Measurements from ENCODE around the gene B3GAT1.

B3GAT1 gene

DNA sequence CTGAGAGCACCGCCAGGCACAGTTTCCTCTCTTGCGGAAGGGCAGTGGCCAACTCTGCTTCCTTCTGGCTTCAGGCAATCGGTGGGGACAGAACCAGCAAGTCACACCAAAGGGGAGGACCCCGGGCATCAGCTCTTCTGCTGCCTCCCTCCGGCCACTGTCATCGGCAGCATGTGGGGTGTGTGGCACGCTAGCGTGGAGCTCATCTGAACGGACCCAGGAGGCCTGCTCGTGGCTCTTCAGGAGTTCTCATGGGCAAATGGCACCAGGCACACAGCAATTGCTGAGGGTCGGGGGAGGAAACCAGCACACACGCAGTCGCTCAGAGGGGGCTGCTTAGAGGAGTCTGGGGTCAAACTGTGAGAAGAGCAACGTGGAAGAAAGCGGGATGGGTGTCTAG is 26.9 kb downstream of the B3GAT1 start:
- ATAC-seq (ENCODE audit: low read depth) (no peak), DNase-seq (ENCODE audit: low spot score in 2 of 2) (no peak)
- H3K4me3 Mint-ChIP-seq, result no peak overlapping the region
- peaks cover 7% of the 10 kb centered on the region for H3K27me3 Mint-ChIP-seq
- no peaks in the 10 kb centered on the region for H3K36me3 Mint-ChIP-seq
- no peak overlapping the region for H3K27ac Mint-ChIP-seq
- no peaks in the 10 kb centered on the region for H3K4me1 Mint-ChIP-seq
- no peaks in the 10 kb centered on the region for H3K9me3 Mint-ChIP-seq

GRCh38 chr11:134384406-134384805 is 27.6 kb downstream of the B3GAT1 start:
- H3K4me3 Mint-ChIP-seq, result no peak overlapping the region
- H3K27ac Mint-ChIP-seq, result no peak overlapping the region
- H3K4me1 Mint-ChIP-seq, result no peaks in the 10 kb centered on the region
- no peaks in the 10 kb centered on the region for H3K36me3 Mint-ChIP-seq
- DNase-seq (ENCODE audit: low spot score in 2 of 2) (no peak), ATAC-seq (ENCODE audit: low read depth) (no peak)
- no peaks in the 10 kb centered on the region for H3K9me3 Mint-ChIP-seq
- peaks cover 7% of the 10 kb centered on the region for H3K27me3 Mint-ChIP-seq

DNA sequence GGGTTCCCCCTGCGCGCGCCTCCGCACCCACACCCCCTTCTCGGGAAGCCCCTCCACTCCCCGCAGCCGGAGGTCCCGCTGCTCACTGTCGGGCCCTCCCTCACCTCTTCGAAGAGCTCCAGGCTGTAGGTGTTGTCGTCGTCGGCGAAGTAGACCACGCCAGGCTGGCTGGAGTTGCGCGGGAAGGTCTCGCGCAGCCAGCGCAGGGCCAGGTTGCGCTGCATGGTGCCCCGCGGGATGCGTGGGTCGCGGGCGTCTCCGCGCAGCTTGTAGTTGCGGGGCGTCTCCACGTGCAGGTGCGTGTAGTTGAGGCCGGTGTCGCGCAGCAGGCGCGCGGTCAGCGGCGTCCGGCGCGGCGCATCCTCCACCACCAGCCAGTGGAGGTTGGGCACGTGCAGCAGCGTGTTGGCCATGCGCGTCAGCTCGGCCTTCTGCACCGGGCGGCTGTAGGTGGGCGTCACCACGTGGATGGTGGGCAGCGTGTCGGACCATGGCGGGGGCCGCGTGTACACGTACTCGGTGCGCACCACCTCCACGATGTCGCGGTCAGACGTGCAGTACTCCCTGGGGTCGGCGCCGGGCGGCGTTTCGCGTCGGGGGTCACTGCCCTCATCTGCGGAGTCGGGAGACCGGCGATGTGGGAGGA is 28.3 kb downstream of the B3GAT1 start:
- Mint-ChIP-seq H3K27me3 (peaks cover 7% of the 10 kb centered on the region), H3K9me3 (no peaks in the 10 kb centered on the region), H3K36me3 (no peaks in the 10 kb centered on the region), H3K4me3 (no peak overlapping the region), H3K27ac (no peak overlapping the region), H3K4me1 (no peaks in the 10 kb centered on the region)
- DNase-seq (ENCODE audit: low spot score in 2 of 2) (no peak), ATAC-seq (ENCODE audit: low read depth) (no peak)

- no peak for DNase-seq (ENCODE audit: low spot score in 2 of 2)
- peaks cover 12% of the 10 kb centered on the region for H3K27me3 Mint-ChIP-seq
- no peak for ATAC-seq (ENCODE audit: low read depth)
- no peak overlapping the region for H3K4me3 Mint-ChIP-seq
- H3K27ac Mint-ChIP-seq, result no peak overlapping the region
- H3K4me1 Mint-ChIP-seq, result no peaks in the 10 kb centered on the region
- no peaks in the 10 kb centered on the region for H3K36me3 Mint-ChIP-seq
- H3K9me3 Mint-ChIP-seq, result no peaks in the 10 kb centered on the region
Measured at GRCh38 chr11:134382830-134383229, 29.2 kb downstream of the B3GAT1 start.

DNA sequence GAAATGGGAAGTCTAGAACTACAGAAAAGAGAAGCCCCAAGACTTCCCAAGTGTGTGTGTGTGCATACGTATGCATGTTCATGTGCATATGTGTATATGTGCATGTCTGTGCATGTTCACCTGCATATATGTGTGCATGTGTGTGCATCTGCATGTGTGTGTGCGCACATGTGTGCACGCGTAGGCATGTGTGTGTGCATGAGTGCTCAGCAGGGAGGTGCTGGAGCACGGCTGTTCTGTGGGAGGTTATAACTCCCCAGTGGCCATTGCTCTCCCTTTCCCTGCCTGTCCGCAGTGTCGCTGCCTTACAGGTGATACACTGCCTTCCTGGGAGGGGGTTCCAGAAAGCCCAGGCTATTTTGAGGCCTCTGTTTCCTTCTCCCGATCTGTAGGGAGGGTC is 29.8 kb downstream of the B3GAT1 start:
- Mint-ChIP-seq H3K27me3 (peaks cover 14% of the 10 kb centered on the region), H3K27ac (no peak overlapping the region), H3K4me1 (no peaks in the 10 kb centered on the region), H3K9me3 (no peaks in the 10 kb centered on the region), H3K36me3 (no peaks in the 10 kb centered on the region), H3K4me3 (no peak overlapping the region)
- no peak for ATAC-seq (ENCODE audit: low read depth)
- DNase-seq (ENCODE audit: low spot score in 2 of 2), result no peak

DNA sequence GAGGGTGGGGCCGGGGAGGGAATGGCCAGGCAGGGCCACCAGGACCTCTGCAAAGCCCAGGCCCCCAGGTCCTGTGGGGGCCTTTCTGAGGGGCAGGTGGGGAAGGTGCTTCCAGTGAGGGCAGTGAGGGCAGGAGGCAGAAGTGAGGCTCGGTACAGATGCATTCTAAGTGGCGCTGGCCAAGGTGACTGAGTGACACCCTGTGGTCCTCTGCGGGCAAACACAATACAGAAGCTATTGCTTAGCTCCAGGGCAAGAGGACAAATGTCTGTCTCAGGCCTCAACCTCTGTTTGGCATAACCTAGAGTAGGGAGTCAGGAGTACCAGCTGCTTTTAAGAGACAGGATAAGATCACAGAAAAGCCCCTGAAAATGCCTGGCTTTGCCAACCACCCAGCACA is 31.3 kb downstream of the B3GAT1 start:
- H3K4me3 Mint-ChIP-seq, result no peak overlapping the region
- DNase-seq (ENCODE audit: low spot score in 2 of 2) (no peak), ATAC-seq (ENCODE audit: low read depth) (no peak)
- H3K27me3 Mint-ChIP-seq, result peaks cover 11% of the 10 kb centered on the region
- no peaks in the 10 kb centered on the region for H3K36me3 Mint-ChIP-seq
- no peak overlapping the region for H3K27ac Mint-ChIP-seq
- H3K9me3 Mint-ChIP-seq, result no peaks in the 10 kb centered on the region
- H3K4me1 Mint-ChIP-seq, result no peaks in the 10 kb centered on the region

GRCh38 chr11:134380229-134380628 is 31.8 kb downstream of the B3GAT1 start:
- H3K27ac Mint-ChIP-seq, result no peak overlapping the region
- no peaks in the 10 kb centered on the region for H3K4me1 Mint-ChIP-seq
- DNase-seq (ENCODE audit: low spot score in 2 of 2) (no peak), ATAC-seq (ENCODE audit: low read depth) (no peak)
- H3K27me3 Mint-ChIP-seq, result peaks cover 11% of the 10 kb centered on the region
- H3K4me3 Mint-ChIP-seq, result no peak overlapping the region
- no peaks in the 10 kb centered on the region for H3K36me3 Mint-ChIP-seq
- H3K9me3 Mint-ChIP-seq, result no peaks in the 10 kb centered on the region

- Mint-ChIP-seq H3K4me1 (no peaks in the 10 kb centered on the region), H3K9me3 (no peaks in the 10 kb centered on the region), H3K36me3 (no peaks in the 10 kb centered on the region), H3K27ac (no peak overlapping the region), H3K4me3 (no peak overlapping the region), H3K27me3 (peaks cover 11% of the 10 kb centered on the region)
- DNase-seq (ENCODE audit: low spot score in 2 of 2) (no peak), ATAC-seq (ENCODE audit: low read depth) (no peak)
Measured at GRCh38 chr11:134379241-134379640, 32.8 kb downstream of the B3GAT1 start.

DNA sequence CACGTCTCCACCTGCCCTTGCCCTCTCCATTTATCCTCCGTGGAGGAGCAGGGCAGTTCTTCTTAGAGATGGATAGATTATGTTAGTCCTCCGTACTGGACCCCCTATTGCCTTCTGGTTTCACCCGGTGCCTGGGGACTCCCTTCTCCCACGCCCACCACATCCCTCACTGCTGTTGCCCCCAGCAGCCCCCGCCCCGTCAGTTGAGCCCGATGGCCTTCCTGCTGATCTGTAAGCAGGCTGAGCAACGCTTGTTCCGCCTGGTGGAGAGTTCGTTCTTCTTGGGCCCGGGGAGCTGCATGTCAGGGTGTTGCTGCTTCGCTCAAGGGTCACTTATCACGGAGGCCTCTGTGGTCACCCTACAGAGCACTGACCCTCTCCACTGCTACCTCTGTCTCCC is 34.2 kb downstream of the B3GAT1 start:
- H3K27ac Mint-ChIP-seq, result no peak overlapping the region
- ATAC-seq (ENCODE audit: low read depth) (no peak), DNase-seq (ENCODE audit: low spot score in 2 of 2) (no peak)
- H3K4me3 Mint-ChIP-seq, result no peak overlapping the region
- no peaks in the 10 kb centered on the region for H3K4me1 Mint-ChIP-seq
- peaks cover 11% of the 10 kb centered on the region for H3K27me3 Mint-ChIP-seq
- H3K36me3 Mint-ChIP-seq, result no peaks in the 10 kb centered on the region
- no peaks in the 10 kb centered on the region for H3K9me3 Mint-ChIP-seq

DNA sequence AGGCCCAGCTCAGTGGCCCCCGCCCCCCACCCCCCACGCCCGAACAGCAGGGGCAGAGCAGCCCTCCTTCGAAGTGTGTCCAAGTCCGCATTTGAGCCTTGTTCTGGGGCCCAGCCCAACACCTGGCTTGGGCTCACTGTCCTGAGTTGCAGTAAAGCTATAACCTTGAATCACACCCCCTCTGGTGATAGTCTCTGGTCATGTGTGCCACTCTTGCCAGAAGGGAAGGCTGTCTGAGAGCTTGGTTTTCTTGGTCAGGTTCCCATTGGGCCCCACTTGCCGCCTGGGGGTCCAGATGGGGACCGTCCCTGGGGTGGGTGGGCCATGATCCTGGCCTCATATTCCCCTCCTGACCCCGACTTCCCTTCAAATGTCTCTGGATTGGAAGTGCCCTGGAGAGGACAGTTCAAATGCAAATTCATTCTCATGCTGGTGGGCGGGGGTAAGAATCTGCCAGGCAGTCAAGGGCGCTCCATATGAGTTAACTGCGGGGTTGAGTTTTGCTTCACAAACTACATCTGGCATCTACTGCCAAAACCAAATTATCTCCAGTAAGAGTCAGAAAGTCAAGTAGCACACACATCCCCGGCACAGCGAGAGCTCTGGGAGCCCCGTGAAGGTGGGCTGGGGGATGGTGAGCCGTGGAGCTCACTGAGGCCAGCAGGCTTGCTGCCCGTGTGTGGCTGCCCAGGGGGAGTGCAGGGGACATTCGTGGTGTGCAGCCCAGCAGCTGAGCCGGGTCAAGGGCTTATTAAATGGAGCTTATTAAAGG is 35.7 kb downstream of the B3GAT1 start:
- Mint-ChIP-seq H3K36me3 (no peaks in the 10 kb centered on the region), H3K9me3 (no peaks in the 10 kb centered on the region), H3K4me1 (no peaks in the 10 kb centered on the region), H3K4me3 (no peak overlapping the region), H3K27ac (no peak overlapping the region), H3K27me3 (peaks cover 10% of the 10 kb centered on the region)
- DNase-seq (ENCODE audit: low spot score in 2 of 2) (no peak), ATAC-seq (ENCODE audit: low read depth) (no peak)

GRCh38 chr11:134374891-134375550 is 37.0 kb downstream of the B3GAT1 start:
- ATAC-seq (ENCODE audit: low read depth), result no peak
- H3K4me3 Mint-ChIP-seq, result no peak overlapping the region
- H3K9me3 Mint-ChIP-seq, result no peaks in the 10 kb centered on the region
- DNase-seq (ENCODE audit: low spot score in 2 of 2), result no peak
- no peaks in the 10 kb centered on the region for H3K4me1 Mint-ChIP-seq
- H3K27ac Mint-ChIP-seq, result no peak overlapping the region
- H3K36me3 Mint-ChIP-seq, result no peaks in the 10 kb centered on the region
- peaks cover 7% of the 10 kb centered on the region for H3K27me3 Mint-ChIP-seq

DNA sequence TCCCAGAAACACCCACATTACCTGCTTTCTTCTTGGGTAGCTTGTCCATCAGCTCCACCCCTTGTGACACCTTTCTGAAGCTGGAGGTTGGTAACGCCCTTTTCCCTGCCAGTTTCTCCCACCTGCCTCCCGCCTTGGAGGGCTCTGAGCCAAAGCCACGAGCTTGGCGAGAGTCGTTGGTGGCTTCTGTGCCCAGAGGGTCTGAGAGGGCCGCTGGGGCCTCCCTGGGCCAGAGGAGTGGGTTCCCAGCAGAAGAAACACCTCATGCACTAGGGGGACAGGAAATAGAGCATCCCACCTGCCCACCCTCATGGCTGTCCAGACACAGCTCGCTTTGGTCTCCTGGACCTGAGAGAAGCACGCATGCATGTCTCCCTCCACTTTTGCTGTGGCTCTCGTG is 37.9 kb downstream of the B3GAT1 start:
- H3K4me3 Mint-ChIP-seq, result no peak overlapping the region
- no peaks in the 10 kb centered on the region for H3K9me3 Mint-ChIP-seq
- no peak for DNase-seq (ENCODE audit: low spot score in 2 of 2)
- no peak for ATAC-seq (ENCODE audit: low read depth)
- no peak overlapping the region for H3K27ac Mint-ChIP-seq
- H3K27me3 Mint-ChIP-seq, result peaks cover 9% of the 10 kb centered on the region
- no peaks in the 10 kb centered on the region for H3K36me3 Mint-ChIP-seq
- no peaks in the 10 kb centered on the region for H3K4me1 Mint-ChIP-seq

DNA sequence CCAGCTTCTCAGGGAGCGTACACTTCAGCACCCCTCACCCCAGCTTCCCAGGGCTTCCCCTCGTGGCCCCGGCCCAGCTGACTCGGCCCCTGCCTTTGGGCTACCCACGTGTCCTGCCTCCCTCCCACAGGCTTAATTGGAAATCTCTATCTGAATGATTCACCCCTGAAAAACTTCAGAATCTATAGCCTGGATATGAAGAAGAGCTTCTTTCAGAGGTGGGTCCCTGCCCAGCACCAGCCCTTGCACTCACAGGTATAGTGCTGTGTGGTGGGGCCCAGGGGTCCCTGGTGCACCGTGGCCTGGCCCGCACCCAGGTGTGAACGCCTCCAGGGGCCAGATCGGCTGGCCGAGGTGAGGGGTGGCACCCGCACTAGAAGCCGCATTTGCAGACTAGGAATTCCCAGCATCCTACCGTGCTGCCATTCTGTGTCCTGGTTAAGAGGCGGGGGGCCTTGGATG is 38.4 kb downstream of the B3GAT1 start:
- ATAC-seq (ENCODE audit: low read depth), result no peak
- DNase-seq (ENCODE audit: low spot score in 2 of 2), result no peak
- no peaks in the 10 kb centered on the region for H3K4me1 Mint-ChIP-seq
- peaks cover 9% of the 10 kb centered on the region for H3K27me3 Mint-ChIP-seq
- H3K27ac Mint-ChIP-seq, result no peak overlapping the region
- H3K36me3 Mint-ChIP-seq, result no peaks in the 10 kb centered on the region
- no peaks in the 10 kb centered on the region for H3K9me3 Mint-ChIP-seq
- no peak overlapping the region for H3K4me3 Mint-ChIP-seq

- DNase-seq (ENCODE audit: low spot score in 2 of 2) (no peak), ATAC-seq (ENCODE audit: low read depth) (no peak)
- Mint-ChIP-seq H3K27me3 (peaks cover 6% of the 10 kb centered on the region), H3K27ac (no peak overlapping the region), H3K36me3 (no peaks in the 10 kb centered on the region), H3K9me3 (no peaks in the 10 kb centered on the region), H3K4me3 (no peak overlapping the region), H3K4me1 (no peaks in the 10 kb centered on the region)
Measured at GRCh38 chr11:134372961-134373360, 39.1 kb downstream of the B3GAT1 start.
